ENCODE measurements around the gene GCN1.

DNA sequence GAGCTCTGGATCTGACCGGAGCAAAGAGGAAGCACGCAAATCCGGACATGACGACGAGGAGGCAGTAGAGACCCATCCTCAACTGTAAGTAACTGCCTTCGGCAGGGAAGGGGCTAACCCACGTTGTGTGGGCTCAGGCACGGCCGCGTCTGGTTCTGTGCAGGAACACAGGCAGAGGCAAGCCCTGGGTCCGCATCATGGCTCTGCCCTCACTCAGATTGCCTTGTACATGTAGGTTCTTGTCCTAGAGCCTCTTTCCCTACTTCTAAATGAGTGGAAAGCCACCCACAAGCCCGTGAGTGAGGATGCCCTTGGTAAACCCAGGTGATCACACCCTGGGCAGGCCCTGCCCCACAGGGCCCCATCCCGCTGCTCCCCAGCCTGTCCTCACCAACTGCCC, 15.3 kb upstream of the GCN1 start:
- TF ChIP-seq, protein P1, sequence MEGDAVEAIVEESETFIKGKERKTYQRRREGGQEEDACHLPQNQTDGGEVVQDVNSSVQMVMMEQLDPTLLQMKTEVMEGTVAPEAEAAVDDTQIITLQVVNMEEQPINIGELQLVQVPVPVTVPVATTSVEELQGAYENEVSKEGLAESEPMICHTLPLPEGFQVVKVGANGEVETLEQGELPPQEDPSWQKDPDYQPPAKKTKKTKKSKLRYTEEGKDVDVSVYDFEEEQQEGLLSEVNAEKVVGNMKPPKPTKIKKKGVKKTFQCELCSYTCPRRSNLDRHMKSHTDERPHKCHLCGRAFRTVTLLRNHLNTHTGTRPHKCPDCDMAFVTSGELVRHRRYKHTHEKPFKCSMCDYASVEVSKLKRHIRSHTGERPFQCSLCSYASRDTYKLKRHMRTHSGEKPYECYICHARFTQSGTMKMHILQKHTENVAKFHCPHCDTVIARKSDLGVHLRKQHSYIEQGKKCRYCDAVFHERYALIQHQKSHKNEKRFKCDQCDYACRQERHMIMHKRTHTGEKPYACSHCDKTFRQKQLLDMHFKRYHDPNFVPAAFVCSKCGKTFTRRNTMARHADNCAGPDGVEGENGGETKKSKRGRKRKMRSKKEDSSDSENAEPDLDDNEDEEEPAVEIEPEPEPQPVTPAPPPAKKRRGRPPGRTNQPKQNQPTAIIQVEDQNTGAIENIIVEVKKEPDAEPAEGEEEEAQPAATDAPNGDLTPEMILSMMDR (IDR thresholded peaks at IDR 0.05; ENCODE audit: low read depth, low read length): no peak
- TF ChIP-seq EZH2phosphoT487 (IDR thresholded peaks at IDR 0.05; ENCODE audit: low read depth): no peak

Measured in OCI-LY3 (cell line).